ENCODE measurements around the gene MRPL54.

Gene MRPL54

GRCh38 chr19:3738477-3739220 lies 23.8 kb upstream of the MRPL54 start:
- CTCF ChIA-PET, result no interaction called here
- DNase-seq (ENCODE audit: low spot score), result no peak
- POLR2A ChIA-PET (ENCODE audit: low non-redundant PET), result no interaction called here
- no peak for TF ChIP-seq CTCF (conservative IDR thresholded peaks at IDR 0.05; ENCODE audit: low read depth)
- no peak overlapping the region for H3K27ac ChIP-seq

GRCh38 chr19:3740431-3740830 lies 22.1 kb upstream of the MRPL54 start:
- CTCF ChIA-PET, result no interaction called here
- DNase-seq (ENCODE audit: low spot score), result no peak
- POLR2A ChIA-PET (ENCODE audit: low non-redundant PET), result no interaction called here
- H3K27ac ChIP-seq, result no peak overlapping the region
- no peak for TF ChIP-seq CTCF (conservative IDR thresholded peaks at IDR 0.05; ENCODE audit: low read depth)

GRCh38 chr19:3743486-3743885 lies 19.0 kb upstream of the MRPL54 start:
- TF ChIP-seq CTCF (conservative IDR thresholded peaks at IDR 0.05; ENCODE audit: low read depth), result no peak
- ChIA-PET POLR2A (ENCODE audit: low non-redundant PET) (interaction anchor here (0.6 to 0.7 kb wide), 2 partner anchors 19 to 162 kb away, joined by 3 to 5 read pairs; no protein-coding TSS in a partner anchor), CTCF (no interaction called here)
- peak; percentile 35 for DNase-seq (ENCODE audit: low spot score)
- no peak overlapping the region for H3K27ac ChIP-seq

GRCh38 chr19:3745363-3746045 lies 17.0 kb upstream of the MRPL54 start:
- DNase-seq (ENCODE audit: low spot score), result no peak
- CTCF ChIA-PET, result no interaction called here
- POLR2A ChIA-PET (ENCODE audit: low non-redundant PET), result no interaction called here
- no peak for TF ChIP-seq CTCF (conservative IDR thresholded peaks at IDR 0.05; ENCODE audit: low read depth)
- H3K27ac ChIP-seq, result no peak overlapping the region

- CTCF ChIA-PET, result interaction anchor here (0.7 kb wide), 1 partner anchor 102 kb away, joined by 3 read pairs; no protein-coding TSS in a partner anchor
- H3K27ac ChIP-seq, result no peak overlapping the region
- no peak for TF ChIP-seq CTCF (conservative IDR thresholded peaks at IDR 0.05; ENCODE audit: low read depth)
- POLR2A ChIA-PET (ENCODE audit: low non-redundant PET), result no interaction called here
- no peak for DNase-seq (ENCODE audit: low spot score)
These were observed 16.0 kb upstream of the MRPL54 start for GRCh38 chr19:3746371-3747056.

- ChIA-PET CTCF (no interaction called here), POLR2A (ENCODE audit: low non-redundant PET) (interaction anchor here (0.5 kb wide), 1 partner anchor 581 kb away, joined by 5 read pairs; no protein-coding TSS in a partner anchor)
- H3K27ac ChIP-seq, result no peak overlapping the region
- no peak for TF ChIP-seq CTCF (conservative IDR thresholded peaks at IDR 0.05; ENCODE audit: low read depth)
- no peak for DNase-seq (ENCODE audit: low spot score)
These were observed 13.5 kb upstream of the MRPL54 start for GRCh38 chr19:3748965-3749364.

Data from RWPE1 (cell line).